Neural cell (in vitro differentiated cells): ENCODE data around the gene GOLGA6L10. TPM values are rescaled to one million over a fixed set of nuclear protein-coding genes. Genes with fewer than 3 reads are reported as not detected.
"Not testable (repeated sequence)": the region's sequence is repeated elsewhere in the genome, so short reads cannot be mapped to it uniquely, and the experiment has no call there.

Source experiments
- H2AFZ ChIP-seq: fragments of 200-600, 300-800 bp; sonication (generic), shearing (Covaris generic); 2 replicates; pipeline ENCODE4 v1.6.0; 2014; ENCODE audit warnings: low read depth, mild to moderate bottlenecking, antibody characterized with exemption, low read length, moderate library complexity
- H3F3A ChIP-seq: fragments of 200-600 bp; shearing (Covaris generic); 2 replicates; pipeline ENCODE4 v1.6.1; 2016; ENCODE audit warnings: mild to moderate bottlenecking, moderate library complexity, mixed read lengths, antibody characterized with exemption, low read length; ENCODE audit not compliant: insufficient read depth, poor library complexity, severe bottlenecking
- H3K27ac ChIP-seq: fragments of 200-600, 300-800 bp; sonication (generic), shearing (Covaris generic); 2 replicates; pipeline ENCODE4 v1.5.1; 2014; ENCODE audit warnings: mild to moderate bottlenecking, low read length, moderate library complexity
- H3K27me3 ChIP-seq: fragments of 300-800, 200-600 bp; sonication (generic), shearing (Covaris generic); 2 replicates; pipeline ENCODE4 v1.6.0; 2014; ENCODE audit warnings: mild to moderate bottlenecking, low read depth, low read length, moderate library complexity; ENCODE audit not compliant: insufficient read depth
- H3K36me3 ChIP-seq: fragments of 300-800, 200-600 bp; sonication (generic), shearing (Covaris generic); 2 replicates; pipeline ENCODE4 v1.5.1; 2014; ENCODE audit warnings: mild to moderate bottlenecking, antibody characterized with exemption, low read length, moderate library complexity; ENCODE audit not compliant: insufficient read depth
- H3K4me2 ChIP-seq: fragments of 300-800, 200-600 bp; sonication (generic), shearing (Covaris generic); 2 replicates; pipeline ENCODE4 v1.6.0; 2014; ENCODE audit warnings: mild to moderate bottlenecking, low read length
- H3K4me3 ChIP-seq: fragments of 300-800, 200-600 bp; sonication (generic), shearing (Covaris generic); 2 replicates; pipeline ENCODE4 v1.5.1; 2014; ENCODE audit warnings: mild to moderate bottlenecking, low read length, moderate library complexity
- H3K79me2 ChIP-seq: fragments of 200-600 bp; shearing (Covaris generic); replicated peaks from 2 replicates; pipeline ENCODE4 v1.6.0; 2014; ENCODE audit warnings: mild to moderate bottlenecking, low read length, moderate library complexity; ENCODE audit not compliant: insufficient read depth
- H3K9ac ChIP-seq: fragments of 300-800, 200-600 bp; sonication (generic), shearing (Covaris generic); 2 replicates; pipeline ENCODE4 v1.6.1; 2016; ENCODE audit warnings: mild to moderate bottlenecking, low read length, mixed read lengths
- H3K9me2 ChIP-seq: fragments of 200-600 bp; shearing (Covaris generic); 2 replicates; pipeline ENCODE4 v1.6.1; 2016; ENCODE audit warnings: mild to moderate bottlenecking, low read length, mixed read lengths; ENCODE audit not compliant: insufficient read depth
- H3K9me3 ChIP-seq: fragments of 200-600, 300-800 bp; sonication (generic), shearing (Covaris generic); 2 replicates; pipeline ENCODE4 v1.6.1; 2016; ENCODE audit warnings: mild to moderate bottlenecking, mixed run types, low read length, moderate library complexity, mixed read lengths
- H4K20me1 ChIP-seq: fragments of 200-600 bp; shearing (Covaris generic); 2 replicates; pipeline ENCODE4 v1.6.1; 2016; ENCODE audit warnings: mild to moderate bottlenecking, mixed run types; ENCODE audit not compliant: insufficient read depth
- polyA plus RNA-seq: library from polyadenylated mRNA; depleted of rRNA; stranded (reverse); fragments of >200 nt; gene quantifications from 2 replicates; pipeline ENCODE4 v1.2.3, GENCODE V29; 2014

GOLGA6L10 gene
- polyA plus RNA-seq, 1 donor from 2014 or later, result 7.4 TPM

- H3K4me2 ChIP-seq, H4K20me1 ChIP-seq: not testable (repeated sequence)
These were observed 23.6 kb downstream of the GOLGA6L10 start for GRCh38 chr15:82325646-82326045.

DNA sequence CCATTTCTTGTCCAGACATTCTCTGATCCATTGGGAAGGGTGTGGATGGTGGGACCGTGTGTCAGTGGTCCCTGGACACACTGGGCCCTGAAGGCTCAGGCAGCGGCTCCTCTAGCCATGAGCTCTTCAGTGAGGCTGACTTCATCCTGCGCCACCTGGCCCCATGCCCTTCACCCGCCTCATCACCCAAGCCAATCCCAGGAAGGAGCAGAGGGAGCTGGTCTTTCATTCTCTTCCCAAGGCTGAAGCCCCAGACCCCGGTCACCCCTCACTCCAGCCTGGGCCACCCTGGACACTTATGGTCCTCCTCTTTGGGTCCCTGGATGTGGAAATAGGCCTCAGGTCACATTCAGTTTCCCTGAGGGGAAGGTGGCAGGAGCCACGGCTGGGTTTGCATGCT is 24.4 kb downstream of the GOLGA6L10 start:
- H3K27ac ChIP-seq, H2AFZ ChIP-seq, H3K79me2 ChIP-seq, H3K36me3 ChIP-seq, H3K27me3 ChIP-seq, H3K9ac ChIP-seq, H3K9me3 ChIP-seq, H3K4me2 ChIP-seq, H4K20me1 ChIP-seq, H3K4me3 ChIP-seq, H3K9me2 ChIP-seq, H3F3A ChIP-seq: not testable (repeated sequence)

More at GRCh38 chr15:82325646-82326045, 23.6 kb downstream of the GOLGA6L10 start:
- H2AFZ ChIP-seq, H3K4me3 ChIP-seq, H3K9ac ChIP-seq, H3F3A ChIP-seq, H3K9me2 ChIP-seq, H3K79me2 ChIP-seq, H3K9me3 ChIP-seq, H3K36me3 ChIP-seq, H3K27me3 ChIP-seq, H3K27ac ChIP-seq: not testable (repeated sequence)

DNA sequence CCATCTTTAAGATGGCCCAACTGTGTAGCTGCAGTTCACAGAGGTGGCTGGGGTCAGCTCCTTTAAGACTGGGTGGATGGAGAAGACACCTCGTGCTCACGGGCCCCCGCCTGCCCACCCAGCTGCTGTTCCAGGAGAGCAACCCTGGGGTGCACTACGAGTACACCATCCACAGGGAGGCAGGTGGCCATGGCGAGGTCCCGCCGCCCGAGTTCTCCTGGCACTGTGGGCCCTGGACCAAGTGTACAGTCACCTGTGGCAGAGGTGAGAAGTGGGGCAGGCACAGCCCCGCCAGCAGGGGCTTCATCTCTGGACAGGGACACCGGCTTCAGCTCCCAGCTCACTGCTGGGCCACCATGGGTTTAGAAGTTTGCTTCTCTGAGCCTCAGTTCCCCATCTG is 26.8 kb downstream of the GOLGA6L10 start:
- not testable (repeated sequence) for H3K4me3 ChIP-seq, H3K36me3 ChIP-seq, H3K9me2 ChIP-seq, H3K4me2 ChIP-seq, H3K27me3 ChIP-seq, H3K9ac ChIP-seq, H2AFZ ChIP-seq, H3K27ac ChIP-seq, H3K9me3 ChIP-seq, H3F3A ChIP-seq, H4K20me1 ChIP-seq, H3K79me2 ChIP-seq

DNA sequence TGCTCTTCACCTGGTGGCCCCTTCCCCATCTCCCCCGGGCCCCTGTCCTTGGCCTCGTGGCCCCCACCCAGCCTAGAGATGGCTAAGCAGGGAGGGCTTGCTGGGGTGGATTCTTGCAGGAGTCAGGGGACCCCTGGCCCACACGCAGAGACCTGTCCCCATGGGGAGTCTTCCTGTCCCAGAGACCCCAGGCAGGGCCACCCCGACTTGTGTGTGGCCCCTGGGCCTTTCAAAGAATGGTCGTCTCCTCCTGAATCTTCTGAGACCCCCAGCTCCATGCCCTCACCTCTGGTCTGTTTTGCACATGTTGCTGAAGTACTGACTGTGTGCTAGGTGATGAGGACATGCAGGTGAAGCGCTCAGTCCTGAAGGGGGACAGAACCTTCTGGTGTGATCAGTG is 28.4 kb downstream of the GOLGA6L10 start:
- not testable (repeated sequence) for H3F3A ChIP-seq, H3K9me2 ChIP-seq, H3K4me2 ChIP-seq

DNA sequence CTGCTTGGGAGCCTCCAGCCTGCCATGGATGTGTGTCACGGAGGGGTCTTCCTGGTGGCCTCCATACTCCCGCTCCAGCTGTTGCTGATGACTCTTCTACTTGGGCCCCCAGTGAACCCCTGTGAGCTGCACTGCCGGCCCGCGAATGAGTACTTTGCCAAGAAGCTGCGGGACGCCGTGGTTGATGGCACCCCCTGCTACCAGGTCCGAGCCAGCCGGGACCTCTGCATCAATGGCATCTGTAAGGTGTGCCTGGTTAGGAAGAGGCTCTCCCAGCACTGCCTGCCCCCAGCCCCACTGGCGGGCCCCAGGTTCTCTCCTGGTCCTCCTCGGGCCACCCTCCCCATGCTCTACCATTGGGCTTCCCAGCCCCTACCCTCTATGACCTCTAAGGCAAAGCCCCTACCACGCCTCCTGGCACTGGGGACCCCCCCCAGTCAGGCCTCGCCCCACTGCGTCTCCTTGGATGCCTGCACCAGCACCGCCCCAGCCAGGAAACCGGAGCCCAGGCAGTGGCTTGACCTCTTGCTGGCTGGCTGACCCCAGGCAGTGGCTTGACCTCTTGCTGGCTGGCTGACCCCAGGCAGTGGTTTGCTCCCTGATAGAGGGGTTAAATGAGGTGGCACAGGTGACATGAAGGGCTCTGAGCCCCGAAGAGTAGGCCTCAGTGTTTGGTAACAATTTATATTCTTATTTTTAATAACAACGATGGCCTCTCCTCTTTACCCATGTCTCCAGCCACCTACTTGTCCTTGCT is 29.6 kb downstream of the GOLGA6L10 start:
- H3K79me2 ChIP-seq, H3F3A ChIP-seq, H3K4me3 ChIP-seq, H3K4me2 ChIP-seq, H3K36me3 ChIP-seq, H3K27me3 ChIP-seq, H2AFZ ChIP-seq, H3K9me3 ChIP-seq, H4K20me1 ChIP-seq, H3K9ac ChIP-seq, H3K27ac ChIP-seq, H3K9me2 ChIP-seq: not testable (repeated sequence)

More for the DNA sequence above, 28.4 kb downstream of the GOLGA6L10 start:
- not testable (repeated sequence) for H2AFZ ChIP-seq, H3K4me3 ChIP-seq, H3K9ac ChIP-seq, H3K36me3 ChIP-seq, H3K9me3 ChIP-seq, H3K79me2 ChIP-seq, H3K27ac ChIP-seq, H4K20me1 ChIP-seq, H3K27me3 ChIP-seq

- not testable (repeated sequence) for H4K20me1 ChIP-seq, H3K27ac ChIP-seq, H3K4me3 ChIP-seq, H2AFZ ChIP-seq, H3K4me2 ChIP-seq, H3K27me3 ChIP-seq, H3K9ac ChIP-seq, H3K79me2 ChIP-seq, H3F3A ChIP-seq, H3K9me3 ChIP-seq, H3K36me3 ChIP-seq, H3K9me2 ChIP-seq
These were observed 31.0 kb downstream of the GOLGA6L10 start for GRCh38 chr15:82318281-82318680.

DNA sequence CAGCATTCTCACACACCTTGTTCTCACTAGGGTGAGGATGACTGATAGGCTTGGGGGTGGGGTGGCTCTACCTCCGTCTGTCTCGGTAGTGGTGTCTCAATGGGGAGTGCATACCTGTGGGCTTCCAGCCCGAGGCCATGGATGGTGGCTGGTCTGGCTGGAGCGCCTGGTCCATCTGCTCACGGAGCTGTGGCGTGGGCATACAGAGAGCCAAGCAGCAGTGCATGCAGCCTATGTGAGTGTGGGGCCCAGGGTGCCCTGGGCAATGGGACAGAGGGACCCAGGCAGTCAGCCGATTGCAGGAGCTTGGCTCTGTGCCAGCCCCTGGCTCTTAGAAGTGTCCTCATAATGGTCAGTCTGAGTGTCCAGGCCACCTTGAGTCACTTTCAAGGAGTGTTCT is 31.8 kb downstream of the GOLGA6L10 start:
- not testable (repeated sequence) for H3K27me3 ChIP-seq, H3K79me2 ChIP-seq, H3K9ac ChIP-seq, H3F3A ChIP-seq, H3K9me2 ChIP-seq, H4K20me1 ChIP-seq, H3K9me3 ChIP-seq, H3K4me3 ChIP-seq, H2AFZ ChIP-seq, H3K4me2 ChIP-seq, H3K36me3 ChIP-seq, H3K27ac ChIP-seq
